Measurements from ENCODE around the gene SHISA6.

The SHISA6 gene

GRCh38 chr17:11441004-11441403 lies 200.0 kb downstream of the SHISA6 start:
- TF ChIP-seq, protein P1, sequence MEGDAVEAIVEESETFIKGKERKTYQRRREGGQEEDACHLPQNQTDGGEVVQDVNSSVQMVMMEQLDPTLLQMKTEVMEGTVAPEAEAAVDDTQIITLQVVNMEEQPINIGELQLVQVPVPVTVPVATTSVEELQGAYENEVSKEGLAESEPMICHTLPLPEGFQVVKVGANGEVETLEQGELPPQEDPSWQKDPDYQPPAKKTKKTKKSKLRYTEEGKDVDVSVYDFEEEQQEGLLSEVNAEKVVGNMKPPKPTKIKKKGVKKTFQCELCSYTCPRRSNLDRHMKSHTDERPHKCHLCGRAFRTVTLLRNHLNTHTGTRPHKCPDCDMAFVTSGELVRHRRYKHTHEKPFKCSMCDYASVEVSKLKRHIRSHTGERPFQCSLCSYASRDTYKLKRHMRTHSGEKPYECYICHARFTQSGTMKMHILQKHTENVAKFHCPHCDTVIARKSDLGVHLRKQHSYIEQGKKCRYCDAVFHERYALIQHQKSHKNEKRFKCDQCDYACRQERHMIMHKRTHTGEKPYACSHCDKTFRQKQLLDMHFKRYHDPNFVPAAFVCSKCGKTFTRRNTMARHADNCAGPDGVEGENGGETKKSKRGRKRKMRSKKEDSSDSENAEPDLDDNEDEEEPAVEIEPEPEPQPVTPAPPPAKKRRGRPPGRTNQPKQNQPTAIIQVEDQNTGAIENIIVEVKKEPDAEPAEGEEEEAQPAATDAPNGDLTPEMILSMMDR (IDR thresholded peaks at IDR 0.05; ENCODE audit: extremely low read depth, insufficient read depth, missing control alignments) = no peak
- in situ Hi-C loops (cut with MboI; ENCODE audit: low pct_unique_long_range_greater_than_20kb, low sequenced_read_pairs, unreplicated experiment) = no loop called here
- no peak for DNase-seq (ENCODE audit: low spot score)

DNA sequence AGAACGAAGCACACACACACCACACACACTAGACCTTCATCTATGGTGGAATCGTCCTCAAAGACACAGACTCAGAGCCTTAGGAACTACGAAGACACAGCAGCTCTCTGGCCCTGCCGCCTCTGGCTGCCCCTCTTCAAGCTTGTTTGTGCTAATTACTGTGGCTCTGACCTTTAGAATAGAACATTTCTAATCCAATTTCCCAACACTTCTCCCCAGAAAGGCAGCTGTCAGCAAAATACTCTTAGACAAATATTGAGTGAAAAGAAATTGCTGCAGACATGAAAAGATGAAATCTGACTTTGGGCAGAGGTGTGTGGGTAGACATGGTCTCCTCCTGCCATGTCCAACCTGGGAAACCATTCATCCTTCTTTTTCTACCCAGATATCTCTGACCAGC lies 205.3 kb downstream of the SHISA6 start:
- TF ChIP-seq, protein P1 (IDR thresholded peaks at IDR 0.05; ENCODE audit: extremely low read depth, insufficient read depth, missing control alignments) = no peak
- no peak for DNase-seq (ENCODE audit: low spot score)
- in situ Hi-C loops (cut with MboI; ENCODE audit: low pct_unique_long_range_greater_than_20kb, low sequenced_read_pairs, unreplicated experiment) = no loop called here

DNA sequence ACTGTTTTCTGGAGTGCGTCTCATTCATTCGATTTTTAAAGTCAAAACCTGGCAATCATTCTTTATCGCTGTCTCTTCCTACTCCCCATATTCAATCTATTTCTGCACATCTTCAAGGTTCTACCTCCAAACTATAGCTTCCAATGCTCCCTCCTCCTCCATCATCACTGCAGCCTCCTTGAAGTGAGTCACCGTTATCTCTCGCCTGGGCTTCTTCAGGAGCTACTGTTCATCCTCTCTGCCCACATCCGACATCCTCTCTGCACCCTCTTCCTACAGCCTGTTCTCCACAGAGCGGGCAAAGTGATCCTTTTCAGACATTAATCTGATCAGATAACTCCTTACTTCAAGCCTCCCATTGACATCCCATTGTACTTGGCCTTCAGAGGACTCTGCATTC lies 213.1 kb downstream of the SHISA6 start:
- DNase-seq (ENCODE audit: low spot score) = no peak
- in situ Hi-C loops (cut with MboI; ENCODE audit: low pct_unique_long_range_greater_than_20kb, low sequenced_read_pairs, unreplicated experiment) = no loop called here
- TF ChIP-seq, protein P1 (IDR thresholded peaks at IDR 0.05; ENCODE audit: extremely low read depth, insufficient read depth, missing control alignments) = no peak

DNA sequence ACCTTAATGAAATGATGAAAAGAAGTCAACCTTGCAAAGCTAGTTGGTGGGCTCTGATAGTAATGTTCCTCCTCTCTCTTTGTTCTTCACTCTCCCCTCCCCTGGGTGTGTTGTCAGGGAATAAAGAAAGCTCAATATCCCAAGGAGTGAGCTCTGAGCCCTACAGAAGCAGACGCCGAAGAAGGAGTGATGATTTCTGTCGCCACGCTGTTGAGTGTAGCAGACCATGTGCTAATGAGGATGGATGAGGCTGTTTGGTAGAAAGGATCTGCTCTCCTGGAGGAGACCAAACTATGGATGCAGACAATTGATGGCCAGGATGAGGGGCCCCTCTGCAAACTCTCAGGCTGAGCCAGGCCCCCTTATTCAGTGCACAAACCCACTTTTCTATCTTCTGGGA lies 217.3 kb downstream of the SHISA6 start:
- TF ChIP-seq, protein P1 (IDR thresholded peaks at IDR 0.05; ENCODE audit: extremely low read depth, insufficient read depth, missing control alignments) = no peak
- no peak for DNase-seq (ENCODE audit: low spot score)
- in situ Hi-C loops (cut with MboI; ENCODE audit: low pct_unique_long_range_greater_than_20kb, low sequenced_read_pairs, unreplicated experiment) = no loop called here

DNA sequence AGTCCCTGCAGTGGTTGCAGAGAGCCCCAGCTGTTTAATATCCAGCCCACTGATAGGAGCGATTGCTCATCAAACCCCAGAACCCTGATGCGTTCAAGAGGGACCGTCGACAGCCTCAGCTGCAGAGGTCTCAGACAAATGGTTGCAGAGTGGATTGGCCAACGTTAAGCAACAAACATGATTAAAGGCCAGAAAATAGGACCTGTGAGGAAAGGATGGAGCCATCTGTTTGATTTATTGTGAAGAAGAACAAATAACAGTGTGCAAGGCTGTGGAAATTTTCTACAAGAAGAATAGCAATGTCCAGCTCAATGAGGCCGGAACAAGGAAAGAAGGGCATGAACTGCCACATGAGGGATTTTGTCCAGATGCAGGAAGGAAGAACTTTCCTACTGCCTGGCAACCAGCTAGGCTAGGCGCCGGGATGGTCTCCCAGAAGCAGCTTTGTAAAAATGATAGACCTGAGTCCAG lies 218.9 kb downstream of the SHISA6 start:
- in situ Hi-C loops (cut with MboI; ENCODE audit: low pct_unique_long_range_greater_than_20kb, low sequenced_read_pairs, unreplicated experiment) = no loop called here
- TF ChIP-seq, protein P1 (IDR thresholded peaks at IDR 0.05; ENCODE audit: extremely low read depth, insufficient read depth, missing control alignments) = no peak
- no peak for DNase-seq (ENCODE audit: low spot score)

DNA sequence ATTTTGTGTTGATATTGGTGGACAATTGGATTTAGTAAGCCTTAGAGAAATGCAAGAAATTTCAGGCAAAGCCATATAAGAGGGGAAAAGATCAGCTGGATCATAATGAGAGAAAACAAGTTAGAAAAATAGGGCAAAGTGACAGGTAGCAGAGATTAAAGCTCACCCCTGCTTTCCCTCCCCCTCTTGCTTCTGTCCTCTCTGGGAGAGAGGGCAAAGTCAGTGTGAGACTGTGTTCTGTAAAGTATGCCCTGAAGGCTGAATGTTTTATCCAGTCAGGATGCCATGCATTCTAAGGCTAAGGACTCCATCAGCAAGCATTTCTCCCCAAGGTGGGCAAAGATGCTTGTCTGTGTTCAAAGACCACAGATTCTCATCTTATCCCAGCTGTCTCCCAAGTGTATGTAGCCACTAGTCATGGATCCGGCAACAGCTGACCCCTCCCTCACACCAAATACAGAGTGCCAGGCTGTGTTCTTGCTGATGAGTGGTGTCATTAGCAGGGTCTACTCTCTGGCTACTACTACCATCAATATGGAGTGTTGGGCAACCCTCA lies 221.1 kb downstream of the SHISA6 start:
- no peak for DNase-seq (ENCODE audit: low spot score)
- TF ChIP-seq, protein P1 (IDR thresholded peaks at IDR 0.05; ENCODE audit: extremely low read depth, insufficient read depth, missing control alignments) = no peak
- in situ Hi-C loops (cut with MboI; ENCODE audit: low pct_unique_long_range_greater_than_20kb, low sequenced_read_pairs, unreplicated experiment) = no loop called here
